DND-41 (cell line): ENCODE data around the gene KLHL3.

Experiments
- ATAC-seq: fragments of 200-7000 bp; cut with Tn5 transposase; 3 replicates; pipeline ENCODE4 v1.9.1; 2021; ENCODE audit warnings: low read depth; ENCODE audit not compliant: insufficient read depth
- DNase-seq: peaks from one replicate; pipeline ENCODE4 v3.0.0-alpha.2; 2020
- H2AFZ ChIP-seq: 2 replicates; pipeline ENCODE4 v1.6.0; 2012; ENCODE audit warnings: low read depth, low read length
- H3K27ac ChIP-seq: 2 replicates; pipeline ENCODE4 v1.5.1; 2012; ENCODE audit warnings: low read length, inconsistent platforms
- H3K27me3 ChIP-seq: fragments of 200-600 bp; sonication (generic); 2 replicates; pipeline ENCODE4 v1.6.0; 2012; ENCODE audit warnings: low read length, mild to moderate bottlenecking, inconsistent platforms; ENCODE audit not compliant: insufficient read depth, poor library complexity
- H3K36me3 ChIP-seq: 2 replicates; pipeline ENCODE4 v1.5.1; 2012; ENCODE audit warnings: low read length, inconsistent platforms; ENCODE audit not compliant: insufficient read depth
- H3K4me1 ChIP-seq: 2 replicates; pipeline ENCODE4 v1.5.1; 2012; ENCODE audit warnings: mild to moderate bottlenecking, low read length; ENCODE audit not compliant: insufficient read depth
- H3K4me2 ChIP-seq: 2 replicates; pipeline ENCODE4 v1.6.0; 2012; ENCODE audit warnings: mild to moderate bottlenecking, moderate library complexity, low read length, inconsistent platforms; ENCODE audit not compliant: insufficient read depth
- H3K4me3 ChIP-seq, 2 experiments: fragments of 200-600 bp in 1 of 2; shearing (Covaris generic) in 1 of 2; 2 replicates each; pipeline ENCODE4 v1.5.1; 2012 to 2016; ENCODE audit warnings: inconsistent platforms in 2 of 2, low read length in 2 of 2, mild to moderate bottlenecking in 2 of 2, low read depth in 1 of 2, moderate library complexity in 1 of 2
- H3K79me2 ChIP-seq: 2 replicates; pipeline ENCODE4 v1.6.0; 2012; ENCODE audit warnings: low read length, inconsistent platforms; ENCODE audit not compliant: insufficient read depth
- H3K9ac ChIP-seq: 2 replicates; pipeline ENCODE4 v1.6.0; 2012; ENCODE audit warnings: low read depth, mild to moderate bottlenecking, inconsistent platforms, low read length, moderate library complexity
- H3K9me3 ChIP-seq: 2 replicates; pipeline ENCODE4 v1.5.1; 2012; ENCODE audit warnings: low read length, moderate library complexity, mild to moderate bottlenecking, inconsistent platforms; ENCODE audit not compliant: insufficient read depth, severe bottlenecking
- H4K20me1 ChIP-seq: 2 replicates; pipeline ENCODE4 v1.6.0; 2012; ENCODE audit warnings: low read length; ENCODE audit not compliant: insufficient read depth
- EZH2 ChIP-seq: IDR thresholded peaks from 3 replicates; pipeline ENCODE4 v1.6.1; 2012; ENCODE audit warnings: borderline replicate concordance, low read depth, mild to moderate bottlenecking, moderate library complexity, low read length, inconsistent platforms; ENCODE audit not compliant: severe bottlenecking
- TF ChIP-seq, protein P1 (sequence below): IDR thresholded peaks from 2 replicates; pipeline ENCODE4 v1.5.1; 2012; ENCODE audit warnings: borderline replicate concordance, low read length, moderate library complexity, mild to moderate bottlenecking; ENCODE audit not compliant: poor library complexity, severe bottlenecking; ENCODE audit errors: extremely low read depth

KLHL3 gene

GRCh38 chr5:137688210-137688840 is 47.6 kb downstream of the KLHL3 start:
- ATAC-seq (no peak), DNase-seq (no peak)
- Histone ChIP-seq H3K36me3 (peaks cover 9% of the 10 kb centered on the region; the same call in 1 of the 2 replicates), H3K79me2 (no peaks in the 10 kb centered on the region), H3K4me2 (no peak overlapping the region), H3K27ac (no peak overlapping the region), H2AFZ (no peak overlapping the region), H3K9me3 (no peaks in the 10 kb centered on the region), H3K9ac (no peak overlapping the region), H3K4me3 (no peak overlapping the region), H4K20me1 (no peaks in the 10 kb centered on the region), H3K4me1 (no peaks in the 10 kb centered on the region), H3K27me3 (no peaks in the 10 kb centered on the region)
- TF ChIP-seq, protein P1, sequence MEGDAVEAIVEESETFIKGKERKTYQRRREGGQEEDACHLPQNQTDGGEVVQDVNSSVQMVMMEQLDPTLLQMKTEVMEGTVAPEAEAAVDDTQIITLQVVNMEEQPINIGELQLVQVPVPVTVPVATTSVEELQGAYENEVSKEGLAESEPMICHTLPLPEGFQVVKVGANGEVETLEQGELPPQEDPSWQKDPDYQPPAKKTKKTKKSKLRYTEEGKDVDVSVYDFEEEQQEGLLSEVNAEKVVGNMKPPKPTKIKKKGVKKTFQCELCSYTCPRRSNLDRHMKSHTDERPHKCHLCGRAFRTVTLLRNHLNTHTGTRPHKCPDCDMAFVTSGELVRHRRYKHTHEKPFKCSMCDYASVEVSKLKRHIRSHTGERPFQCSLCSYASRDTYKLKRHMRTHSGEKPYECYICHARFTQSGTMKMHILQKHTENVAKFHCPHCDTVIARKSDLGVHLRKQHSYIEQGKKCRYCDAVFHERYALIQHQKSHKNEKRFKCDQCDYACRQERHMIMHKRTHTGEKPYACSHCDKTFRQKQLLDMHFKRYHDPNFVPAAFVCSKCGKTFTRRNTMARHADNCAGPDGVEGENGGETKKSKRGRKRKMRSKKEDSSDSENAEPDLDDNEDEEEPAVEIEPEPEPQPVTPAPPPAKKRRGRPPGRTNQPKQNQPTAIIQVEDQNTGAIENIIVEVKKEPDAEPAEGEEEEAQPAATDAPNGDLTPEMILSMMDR: no peak
- no peak for TF ChIP-seq EZH2

- Histone ChIP-seq H3K27ac (no peak overlapping the region), H3K9ac (no peak overlapping the region), H4K20me1 (no peaks in the 10 kb centered on the region), H3K79me2 (no peaks in the 10 kb centered on the region), H3K4me3 (no peak overlapping the region), H3K4me1 (no peaks in the 10 kb centered on the region), H3K4me2 (no peak overlapping the region), H3K27me3 (no peaks in the 10 kb centered on the region), H3K9me3 (no peaks in the 10 kb centered on the region), H3K36me3 (0 out of 2 replicates have a peak, but pooled peaks cover 3% of the 10 kb centered on the region), H2AFZ (no peak overlapping the region)
- ATAC-seq (no peak), DNase-seq (no peak)
- TF ChIP-seq, protein P1: no peak
- TF ChIP-seq EZH2: no peak
Observed at GRCh38 chr5:137684761-137685160, 51.1 kb downstream of the KLHL3 start.

GRCh38 chr5:137681191-137681590 is 54.7 kb downstream of the KLHL3 start:
- DNase-seq (no peak), ATAC-seq (no peak)
- H3K4me3 ChIP-seq: no peak overlapping the region
- H4K20me1 ChIP-seq: no peaks in the 10 kb centered on the region
- no peaks in the 10 kb centered on the region for H3K4me1 ChIP-seq
- no peaks in the 10 kb centered on the region for H3K27me3 ChIP-seq
- no peak overlapping the region for H3K9ac ChIP-seq
- H3K4me2 ChIP-seq: no peak overlapping the region
- no peak overlapping the region for H3K27ac ChIP-seq
- no peaks in the 10 kb centered on the region for H3K36me3 ChIP-seq
- no peak overlapping the region for H2AFZ ChIP-seq
- no peaks in the 10 kb centered on the region for H3K79me2 ChIP-seq
- no peaks in the 10 kb centered on the region for H3K9me3 ChIP-seq
- TF ChIP-seq, protein P1: no peak
- no peak for TF ChIP-seq EZH2

DNA sequence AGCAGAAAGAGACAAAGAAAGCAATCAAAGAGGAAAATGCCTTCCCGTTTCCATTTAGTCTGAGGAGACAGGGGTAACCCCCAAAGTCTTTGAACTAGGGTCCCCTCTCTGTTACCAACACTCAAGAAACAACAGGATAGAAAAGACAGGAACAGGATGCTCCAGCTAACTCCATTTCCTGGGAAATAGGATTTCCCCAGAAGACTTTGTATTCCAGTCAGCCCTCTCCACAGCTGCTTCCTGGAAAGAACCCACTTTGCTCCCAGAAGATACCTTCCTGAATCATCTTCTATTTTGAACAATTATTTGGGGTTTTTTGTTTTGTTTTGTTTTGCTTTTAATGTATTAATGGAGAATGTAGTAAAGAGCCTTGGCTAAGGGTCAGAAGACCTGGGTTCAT is 56.0 kb downstream of the KLHL3 start:
- no peaks in the 10 kb centered on the region for H4K20me1 ChIP-seq
- H3K27me3 ChIP-seq: no peaks in the 10 kb centered on the region
- H3K27ac ChIP-seq: no peak overlapping the region
- H3K4me2 ChIP-seq: no peak overlapping the region
- DNase-seq (no peak), ATAC-seq (no peak)
- TF ChIP-seq EZH2: no peak
- TF ChIP-seq, protein P1: no peak
- H2AFZ ChIP-seq: no peak overlapping the region
- no peak overlapping the region for H3K4me3 ChIP-seq
- H3K4me1 ChIP-seq: no peaks in the 10 kb centered on the region
- no peaks in the 10 kb centered on the region for H3K79me2 ChIP-seq
- H3K36me3 ChIP-seq: no peaks in the 10 kb centered on the region
- no peak overlapping the region for H3K9ac ChIP-seq
- no peaks in the 10 kb centered on the region for H3K9me3 ChIP-seq
